Motor neuron (in vitro differentiated cells): ENCODE measurements around the gene AUTS2. TPM values are rescaled to one million over a fixed set of nuclear protein-coding genes. Genes with fewer than 3 reads are reported as not detected.

Source experiments
- ATAC-seq, 8 experiments: fragments of 200-7000 bp; cut with Tn5 transposase; replicated peaks in 6 of 8; 2 replicates each; pipeline ENCODE4 v1.8.0; 2021; ENCODE audit warnings: mild to moderate bottlenecking in 8 of 8, moderate library complexity in 8 of 8
- H3K27ac ChIP-seq, 2 donors: fragments of 250-450 bp; sonication (Bioruptor Pico); 2 replicates each; pipeline ENCODE4 v1.9.0; 2021; ENCODE audit warnings: antibody characterized with exemption in 2 of 2, mild to moderate bottlenecking in 2 of 2, moderate library complexity in 1 of 2
- H3K4me1 ChIP-seq, 2 donors: fragments of 250-450 bp; sonication (Bioruptor Pico); replicated peaks in 1 of 2; 2 replicates each; pipeline ENCODE4 v1.6.1; 2021; ENCODE audit warnings: antibody characterized with exemption in 2 of 2, mild to moderate bottlenecking in 2 of 2, moderate library complexity in 1 of 2
- H3K4me3 ChIP-seq, 5 donors: fragments of 250-450 bp; sonication (Bioruptor Pico); 2 replicates each; pipeline ENCODE4 v1.9.0; 2021; ENCODE audit warnings: antibody characterized with exemption in 5 of 5, mild to moderate bottlenecking in 5 of 5, moderate library complexity in 4 of 5
- WGBS, 10 experiments: fragments of 450-650 bp; shearing (Covaris generic); methylation state at CpG; one replicate each; pipeline ENCODE4 v1.0.0; 2022; 5-methylcytosine and 5-hydroxymethylcytosine counted together
- in situ Hi-C, 9 experiments: fragments of 400-800 bp; cut with MboI; loops; one replicate each; pipeline ENCODE4 v1.15.0; 2021; ENCODE audit warnings: low sequenced_read_pairs in 9 of 9, low pct_unique_long_range_greater_than_20kb in 2 of 9; ENCODE audit not compliant: unreplicated experiment in 9 of 9
- total RNA-seq, 8 experiments: library from RNA; unstranded; fragments of 300-600 nt; gene quantifications; 2 replicates each; pipeline versions ENCODE4 v1.2.3 to v1.2.4, GENCODE V29; 2022

AUTS2 gene
- total RNA-seq, 8 experiments from 2014 or later, result 0.49 to 68.6 (median 32.2) TPM

DNA sequence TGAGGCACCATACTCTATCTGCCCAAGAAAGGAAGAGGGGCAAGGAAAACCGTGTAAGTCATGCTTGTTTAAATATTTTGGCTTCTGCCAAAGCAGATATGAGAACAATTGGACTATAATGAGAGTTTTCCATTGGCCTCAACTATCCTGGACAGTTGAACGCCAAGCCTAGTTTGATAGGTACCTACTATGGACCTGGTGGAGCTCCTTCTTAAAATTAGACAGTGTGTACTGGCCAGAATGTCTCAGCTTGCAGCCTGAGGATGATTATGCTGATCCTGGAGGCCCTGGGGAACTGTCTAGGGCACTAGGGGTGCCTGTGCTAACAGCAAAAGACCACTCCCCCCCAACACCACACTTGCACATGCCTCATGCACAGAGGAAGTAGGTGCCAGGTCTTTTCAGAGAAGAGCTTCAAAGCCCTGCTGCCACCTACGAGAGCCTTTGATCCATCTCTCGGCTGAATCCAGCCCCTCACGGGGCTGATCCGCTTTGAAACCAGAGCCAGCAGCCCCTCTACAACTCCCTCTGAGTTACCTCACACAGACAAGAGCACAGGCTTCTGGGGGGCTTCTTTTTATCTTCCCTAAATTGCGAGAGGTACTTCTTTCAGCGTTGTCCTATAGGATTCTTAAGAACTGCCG is 1059.8 kb downstream of the AUTS2 start:
- no peak for ATAC-seq
- H3K4me3 ChIP-seq, result no peak overlapping the region
- peaks cover 0 to 12% of the 10 kb centered on the region in 2 donors for H3K4me1 ChIP-seq
- WGBS, 10 experiments, result 57 to 100% (median 83%) methylated on average over 1 to 9 of the region's 9 CpGs
- in situ Hi-C loops, result no loop called here
- H3K27ac ChIP-seq, result no peak overlapping the region

GRCh38 chr7:70659263-70659662 is 1061.0 kb downstream of the AUTS2 start:
- H3K27ac ChIP-seq, result no peak overlapping the region
- peaks cover 0 to 12% of the 10 kb centered on the region in 2 donors for H3K4me1 ChIP-seq
- H3K4me3 ChIP-seq, result no peak overlapping the region
- 60 to 93% (median 82%) methylated on average over 1 to 5 of the region's 8 CpGs; no CpG with 5 or more reads in 6 of the 10 experiments for WGBS, 10 experiments
- ATAC-seq, result no peak
- in situ Hi-C loops, result no loop called here

GRCh38 chr7:70660154-70660818 is 1062.0 kb downstream of the AUTS2 start:
- in situ Hi-C loops, result no loop called here
- H3K4me1 ChIP-seq, result peaks cover 0 to 12% of the 10 kb centered on the region in 2 donors
- ATAC-seq, result no peak
- WGBS, 10 experiments, result 45 to 92% (median 78%) methylated on average over 2 to 8 of the region's 10 CpGs; no CpG with 5 or more reads in 2 of the 10 experiments
- H3K4me3 ChIP-seq, result no peak overlapping the region
- no peak overlapping the region for H3K27ac ChIP-seq

GRCh38 chr7:70660819-70661191 is 1062.5 kb downstream of the AUTS2 start:
- ATAC-seq, result peak in 1 of 8 experiments; percentile 12
- H3K4me1 ChIP-seq, result peaks cover 0 to 12% of the 10 kb centered on the region in 2 donors
- 31 to 100% (median 71%) methylated on average over 1 to 3 of the region's 3 CpGs; no CpG with 5 or more reads in 1 of the 10 experiments for WGBS, 10 experiments
- in situ Hi-C loops, result no loop called here
- no peak overlapping the region for H3K4me3 ChIP-seq
- no peak overlapping the region for H3K27ac ChIP-seq

DNA sequence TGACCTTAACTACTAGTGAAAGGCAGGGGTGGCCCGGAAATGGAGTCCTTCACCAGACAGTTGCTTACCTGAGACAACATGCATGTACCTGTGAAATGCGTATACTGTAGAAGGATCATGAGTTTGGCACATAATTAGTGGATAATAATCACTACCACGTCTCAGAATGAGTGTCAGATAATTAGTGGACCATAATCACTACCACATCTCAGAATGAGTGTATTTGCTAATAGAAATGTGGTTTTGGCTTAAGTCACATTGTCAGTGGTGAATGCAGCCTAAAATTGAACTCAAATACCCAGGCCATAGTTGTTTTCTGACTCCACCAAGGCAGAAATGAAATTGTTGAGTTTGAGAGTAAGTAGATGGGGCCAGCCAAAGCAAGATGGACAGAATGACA is 1065.4 kb downstream of the AUTS2 start:
- H3K4me1 ChIP-seq, result peaks cover 0 to 6% of the 10 kb centered on the region in 2 donors
- H3K27ac ChIP-seq, result no peak overlapping the region
- in situ Hi-C loops, result no loop called here
- WGBS, 10 experiments, result 0 to 50% (median 32%) methylated on average over 1 to 2 of the region's 3 CpGs; no CpG with 5 or more reads in 6 of the 10 experiments
- no peak overlapping the region for H3K4me3 ChIP-seq
- no peak for ATAC-seq

DNA sequence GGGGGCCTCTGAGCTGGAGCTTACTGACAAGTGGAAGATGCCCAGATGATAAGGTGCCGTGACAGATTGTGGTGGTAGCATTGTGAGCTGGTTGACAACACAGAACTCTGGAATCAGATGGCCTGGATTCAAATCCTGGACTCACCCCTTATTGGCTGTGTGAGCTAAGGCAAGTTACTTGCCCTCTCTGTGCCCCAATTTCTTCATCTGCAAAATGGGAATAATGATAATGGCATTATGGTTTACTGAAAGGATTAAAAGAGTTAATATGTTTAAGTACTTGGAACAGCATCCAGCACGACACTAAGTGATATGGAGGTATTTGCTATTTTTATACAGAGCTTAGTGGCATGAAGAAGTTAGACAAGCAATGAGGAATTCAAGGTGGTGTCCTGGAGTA is 1067.7 kb downstream of the AUTS2 start:
- 33 to 100% (median 100%) methylated on average over 1 to 2 of the region's 2 CpGs; no CpG with 5 or more reads in 3 of the 10 experiments for WGBS, 10 experiments
- Histone ChIP-seq H3K27ac (no peak overlapping the region), H3K4me1 (peaks cover 0 to 8% of the 10 kb centered on the region in 2 donors), H3K4me3 (no peak overlapping the region)
- in situ Hi-C loops, result no loop called here
- no peak for ATAC-seq

DNA sequence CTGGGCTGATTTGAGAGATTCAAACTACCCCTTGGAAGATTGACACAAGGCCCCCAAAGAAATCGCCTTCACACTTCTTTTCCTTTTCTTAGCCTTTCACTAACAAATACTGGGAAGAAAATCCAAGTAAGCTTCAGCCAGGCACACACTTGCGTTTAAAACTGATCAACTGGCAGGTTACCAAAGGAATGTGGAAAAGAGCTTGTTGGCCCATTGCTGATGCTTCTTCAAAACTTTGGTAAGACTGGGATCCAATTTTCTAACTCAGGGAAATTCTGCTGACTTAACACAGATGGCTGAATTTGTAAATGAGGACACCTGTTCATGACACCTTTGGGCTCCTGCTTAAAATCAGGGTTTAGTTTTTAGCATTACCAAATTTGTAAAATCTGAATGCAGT is 1069.1 kb downstream of the AUTS2 start:
- in situ Hi-C loops, result no loop called here
- WGBS, 10 experiments, result 58 to 100% (median 87%) methylated on average over 1 to 2 of the region's 2 CpGs
- H3K4me3 ChIP-seq, result no peak overlapping the region
- no peak for ATAC-seq
- peaks cover 0 to 8% of the 10 kb centered on the region in 2 donors for H3K4me1 ChIP-seq
- H3K27ac ChIP-seq, result no peak overlapping the region

GRCh38 chr7:70668606-70669358 is 1070.5 kb downstream of the AUTS2 start:
- ATAC-seq, result no peak
- in situ Hi-C loops, result no loop called here
- Histone ChIP-seq H3K27ac (no peak overlapping the region), H3K4me3 (no peak overlapping the region), H3K4me1 (peaks cover 0 to 10% of the 10 kb centered on the region in 2 donors)
- 25 to 93% (median 86%) methylated on average over 1 to 10 of the region's 16 CpGs; no CpG with 5 or more reads in 4 of the 10 experiments for WGBS, 10 experiments

GRCh38 chr7:70669854-70670253 is 1071.6 kb downstream of the AUTS2 start:
- H3K4me1 ChIP-seq, result peaks cover 8 to 20% of the 10 kb centered on the region in 2 donors
- 84 to 100% (median 95%) methylated on average over 2 to 8 of the region's 8 CpGs; no CpG with 5 or more reads in 1 of the 10 experiments for WGBS, 10 experiments
- no peak overlapping the region for H3K4me3 ChIP-seq
- in situ Hi-C loops, result no loop called here
- no peak overlapping the region for H3K27ac ChIP-seq
- no peak for ATAC-seq

GRCh38 chr7:70670288-70670687 is 1072.0 kb downstream of the AUTS2 start:
- peaks cover 8 to 20% of the 10 kb centered on the region in 2 donors for H3K4me1 ChIP-seq
- in situ Hi-C loops, result no loop called here
- H3K4me3 ChIP-seq, result no peak overlapping the region
- WGBS, 10 experiments, result 68 to 100% (median 91%) methylated on average over 2 to 7 of the region's 7 CpGs; no CpG with 5 or more reads in 2 of the 10 experiments
- no peak for ATAC-seq
- H3K27ac ChIP-seq, result no peak overlapping the region

- Histone ChIP-seq H3K4me3 (no peak overlapping the region), H3K4me1 (peaks cover 11 to 20% of the 10 kb centered on the region in 2 donors), H3K27ac (no peak overlapping the region)
- ATAC-seq, result peak in 3 of 8 experiments; percentile 16 to 36 (median 20)
- in situ Hi-C loops, result no loop called here
- WGBS, 10 experiments, result 79 to 94% (median 86%) methylated on average over 2 to 11 of the region's 11 CpGs; no CpG with 5 or more reads in 1 of the 10 experiments
These were observed 1075.7 kb downstream of the AUTS2 start for GRCh38 chr7:70673778-70674570.

GRCh38 chr7:70674571-70675010 is 1076.3 kb downstream of the AUTS2 start:
- Histone ChIP-seq H3K27ac (no peak overlapping the region), H3K4me3 (no peak overlapping the region)
- in situ Hi-C loops, result no loop called here

More at GRCh38 chr7:70674571-70675010, 1076.3 kb downstream of the AUTS2 start:
- peaks cover 16 to 20% of the 10 kb centered on the region in 2 donors for H3K4me1 ChIP-seq
- ATAC-seq, result no peak
- 53 to 94% (median 83%) methylated on average over 1 to 5 of the region's 5 CpGs for WGBS, 10 experiments
